ENCODE results near the gene ITGB2. TPM values are rescaled to one million over a fixed set of nuclear protein-coding genes. Genes with fewer than 3 reads are reported as not detected.

ITGB2 gene
- total RNA-seq, 6 experiments from 2014 or later = 12.9 to 61.8 (median 36.6) TPM

GRCh38 chr21:44919111-44919912 lies 1.4 kb downstream of the ITGB2 start:
- H3K4me3 ChIP-seq = peak overlapping the region; percentile 18 to 42 (median 27)
- no peaks in the 10 kb centered on the region for H3K9me3 ChIP-seq
- H3K27ac ChIP-seq = peak overlapping the region in 1 of 3 donors; percentile 13
- intact Hi-C loops (cut with DNase I) = no loop called here
- peak in 3 of 4 donors; percentile 3 to 17 (median 9) for ATAC-seq
- WGBS (ENCODE audit: insufficient coverage, low coverage, low lambda C conversion rate, missing lambda C conversion rate) = 87% methylated on average over 6 of the region's 26 CpGs
- DNase-seq = peak in 2 of 3 donors; percentile 50 to 65
- no peaks in the 10 kb centered on the region for H3K27me3 ChIP-seq
- H3K4me1 ChIP-seq = peaks cover 0 to 18% (median 8%) of the 10 kb centered on the region in 4 donors
- no peaks in the 10 kb centered on the region for H3K36me3 ChIP-seq
- no peak for TF ChIP-seq POLR2A (IDR thresholded peaks at IDR 0.05)
- TF ChIP-seq CTCF (IDR thresholded peaks at IDR 0.05) = no peak

- H3K36me3 ChIP-seq = no peaks in the 10 kb centered on the region
- peaks cover 0 to 25% (median 15%) of the 10 kb centered on the region in 4 donors for H3K4me1 ChIP-seq
- H3K27ac ChIP-seq = no peak overlapping the region
- intact Hi-C loops (cut with DNase I) = no loop called here
- ATAC-seq = peak in 1 of 4 donors; percentile 6
- H3K4me3 ChIP-seq = no peak overlapping the region
- WGBS (ENCODE audit: insufficient coverage, low coverage, low lambda C conversion rate, missing lambda C conversion rate) = 51% methylated on average over 5 of the region's 13 CpGs
- H3K27me3 ChIP-seq = no peaks in the 10 kb centered on the region
- DNase-seq = peak in 2 of 3 donors; percentile 28 to 58
- no peaks in the 10 kb centered on the region for H3K9me3 ChIP-seq
- TF ChIP-seq POLR2A (IDR thresholded peaks at IDR 0.05) (no peak), CTCF (IDR thresholded peaks at IDR 0.05) (no peak)
Measured at GRCh38 chr21:44918581-44919033, 2.1 kb downstream of the ITGB2 start.

- Histone ChIP-seq H3K36me3 (no peaks in the 10 kb centered on the region), H3K9me3 (no peaks in the 10 kb centered on the region), H3K4me1 (peaks cover 0 to 30% (median 18%) of the 10 kb centered on the region in 4 donors), H3K4me3 (no peak overlapping the region), H3K27ac (no peak overlapping the region), H3K27me3 (no peaks in the 10 kb centered on the region)
- ATAC-seq (peak; percentile 63 to 73 (median 67)), DNase-seq (peak; percentile 75 to 84 (median 83))
- TF ChIP-seq CTCF (IDR thresholded peaks at IDR 0.05) (no peak), POLR2A (IDR thresholded peaks at IDR 0.05) (no peak)
- 20% methylated on average over 4 of the region's 12 CpGs for WGBS (ENCODE audit: insufficient coverage, low coverage, low lambda C conversion rate, missing lambda C conversion rate)
- intact Hi-C loops (cut with DNase I) = no loop called here
Measured at GRCh38 chr21:44918107-44918470, 2.6 kb downstream of the ITGB2 start.

GRCh38 chr21:44917446-44918106 lies 3.1 kb downstream of the ITGB2 start:
- WGBS (ENCODE audit: insufficient coverage, low coverage, low lambda C conversion rate, missing lambda C conversion rate) = 62% methylated on average over 13 of the region's 15 CpGs
- TF ChIP-seq POLR2A (IDR thresholded peaks at IDR 0.05) (no peak), CTCF (IDR thresholded peaks at IDR 0.05) (no peak)
- H3K27ac ChIP-seq = no peak overlapping the region
- ATAC-seq (no peak), DNase-seq (no peak)
- H3K27me3 ChIP-seq = no peaks in the 10 kb centered on the region
- no peak overlapping the region for H3K4me3 ChIP-seq
- no peaks in the 10 kb centered on the region for H3K36me3 ChIP-seq
- H3K4me1 ChIP-seq = peaks cover 0 to 33% (median 18%) of the 10 kb centered on the region in 4 donors
- intact Hi-C loops (cut with DNase I) = no loop called here
- H3K9me3 ChIP-seq = no peaks in the 10 kb centered on the region
